HepG2 (cell line): Measurements from ENCODE around the gene CLEC2D.

Source experiments
- DNMT3B ChIP-seq: conservative IDR thresholded peaks from 2 replicates; pipeline ENCODE4 v1.6.1; 2016; ENCODE audit warnings: missing biosample characterization, control low read depth
- FOXC1 ChIP-seq: sonication (generic); formaldehyde crosslinking; IDR thresholded peaks from 2 replicates; pipeline ENCODE4 v1.8.0; 2022; ENCODE audit warnings: mild to moderate bottlenecking, missing genetic modification reagents, borderline replicate concordance
- FOXP1 ChIP-seq, 2 experiments: fragments of 450-650 bp in 1 of 2; IDR thresholded peaks; 2 replicates each; pipeline ENCODE4 v1.6.1; 2017 to 2018; ENCODE audit warnings: antibody characterized with exemption in 1 of 2
- GPBP1L1 ChIP-seq: sonication (generic); formaldehyde crosslinking; IDR thresholded peaks from 2 replicates; pipeline ENCODE4 v1.5.0; 2020; ENCODE audit warnings: mild to moderate bottlenecking, missing genetic modification reagents
- MTA1 ChIP-seq: sonication (generic); formaldehyde crosslinking; IDR thresholded peaks from 2 replicates; pipeline ENCODE4 v1.4.0; 2020; ENCODE audit warnings: missing genetic modification reagents, mild to moderate bottlenecking, borderline replicate concordance
- ZFP62 ChIP-seq: sonication (generic); formaldehyde crosslinking; IDR thresholded peaks from 2 replicates; pipeline ENCODE4 v1.4.0; 2020; ENCODE audit warnings: missing genetic modification reagents
- ZNF747 ChIP-seq: sonication (generic); formaldehyde crosslinking; IDR thresholded peaks from 2 replicates; pipeline ENCODE4 v1.8.1; 2023; ENCODE audit warnings: missing genetic modification reagents, mild to moderate bottlenecking, borderline replicate concordance
- ZNF883 ChIP-seq: sonication (generic); formaldehyde crosslinking; IDR thresholded peaks from 2 replicates; pipeline ENCODE4 v1.5.1; 2020; ENCODE audit warnings: mild to moderate bottlenecking, missing genetic modification reagents; ENCODE audit errors: not compliant biosample characterization

- no peak for TF ChIP-seq GPBP1L1 (CRISPR knock-in tag)
- no peak for TF ChIP-seq ZNF747 (CRISPR knock-in tag)
- TF ChIP-seq DNMT3B = no peak
- no peak for TF ChIP-seq MTA1 (CRISPR knock-in tag)
- TF ChIP-seq FOXP1 (IDR thresholded peaks at IDR 0.05) = no peak
- no peak for TF ChIP-seq FOXP1 (CRISPR knock-in tag; IDR thresholded peaks at IDR 0.05)
- no peak for TF ChIP-seq ZFP62 (CRISPR knock-in tag)
- no peak for TF ChIP-seq ZNF883 (CRISPR knock-in tag)
- no peak for TF ChIP-seq FOXC1 (CRISPR knock-in tag)
These were observed 47.8 kb downstream of the CLEC2D start for GRCh38 chr12:9717070-9717925.
